GM13977 (cell line): Measurements from ENCODE around the gene RAD9A.

Experiments used
- DNase-seq: peaks from one replicate; pipeline ENCODE4 v3.0.0; 2012; ENCODE audit warnings: low spot score
- CTCF ChIP-seq: IDR thresholded peaks from 2 replicates; pipeline ENCODE4 v1.5.1; 2012; ENCODE audit warnings: mild to moderate bottlenecking, control low read depth; ENCODE audit not compliant: insufficient read depth; ENCODE audit errors: extremely low read depth, missing control alignments
- in situ Hi-C: fragments of 300-500 bp; cut with MboI; formaldehyde crosslinking; loops from one replicate; pipeline ENCODE4 v1.12.0; 2022; ENCODE audit warnings: low sequenced_read_pairs, low pct_unique_long_range_greater_than_20kb, mixed read lengths, inconsistent platforms; ENCODE audit not compliant: unreplicated experiment

The RAD9A gene

GRCh38 chr11:67441098-67441563, 49.3 kb downstream of the RAD9A start:
- in situ Hi-C loops: no loop called here

GRCh38 chr11:67441731-67442351, 50.1 kb downstream of the RAD9A start:
- in situ Hi-C loops: no loop called here
- DNase-seq: no peak
- TF ChIP-seq CTCF: no peak

More at GRCh38 chr11:67441098-67441563, 49.3 kb downstream of the RAD9A start:
- no peak for DNase-seq
- no peak for TF ChIP-seq CTCF

- no peak for TF ChIP-seq CTCF
- DNase-seq: no peak
- in situ Hi-C loops: no loop called here
These were observed 51.0 kb downstream of the RAD9A start for GRCh38 chr11:67442504-67443404.

- DNase-seq: no peak
- TF ChIP-seq CTCF: no peak
- in situ Hi-C loops: no loop called here
These were observed 53.7 kb downstream of the RAD9A start for GRCh38 chr11:67445515-67445914.
